Astrocyte of the cerebellum (primary cell): ENCODE data around the gene AZU1.
"Not testable (repeated sequence)": the region's sequence is repeated elsewhere in the genome, so short reads cannot be mapped to it uniquely, and the experiment has no call there.

Experiments used
- DNase-seq: peaks from one replicate; pipeline ENCODE4 v3.0.0-alpha.2; 2011; ENCODE audit warnings: low read depth
- H3K4me3 ChIP-seq: 2 replicates; pipeline ENCODE4 v1.5.1; 2011; ENCODE audit warnings: mild to moderate bottlenecking, low read depth, low read length, moderate library complexity
- in situ Hi-C: cut with HindIII; loops from 2 replicates; pipeline ENCODE4 v1.10.0; 2017; ENCODE audit warnings: low sequenced_read_pairs
- TF ChIP-seq, protein P1 (sequence below): IDR thresholded peaks from 2 replicates; pipeline ENCODE4 v1.5.1; 2012; ENCODE audit warnings: low read length, low read depth, moderate library complexity, mild to moderate bottlenecking; ENCODE audit errors: missing control alignments

Gene AZU1

GRCh38 chr19:829129-829758, 1.6 kb downstream of the AZU1 start:
- TF ChIP-seq, protein P1, sequence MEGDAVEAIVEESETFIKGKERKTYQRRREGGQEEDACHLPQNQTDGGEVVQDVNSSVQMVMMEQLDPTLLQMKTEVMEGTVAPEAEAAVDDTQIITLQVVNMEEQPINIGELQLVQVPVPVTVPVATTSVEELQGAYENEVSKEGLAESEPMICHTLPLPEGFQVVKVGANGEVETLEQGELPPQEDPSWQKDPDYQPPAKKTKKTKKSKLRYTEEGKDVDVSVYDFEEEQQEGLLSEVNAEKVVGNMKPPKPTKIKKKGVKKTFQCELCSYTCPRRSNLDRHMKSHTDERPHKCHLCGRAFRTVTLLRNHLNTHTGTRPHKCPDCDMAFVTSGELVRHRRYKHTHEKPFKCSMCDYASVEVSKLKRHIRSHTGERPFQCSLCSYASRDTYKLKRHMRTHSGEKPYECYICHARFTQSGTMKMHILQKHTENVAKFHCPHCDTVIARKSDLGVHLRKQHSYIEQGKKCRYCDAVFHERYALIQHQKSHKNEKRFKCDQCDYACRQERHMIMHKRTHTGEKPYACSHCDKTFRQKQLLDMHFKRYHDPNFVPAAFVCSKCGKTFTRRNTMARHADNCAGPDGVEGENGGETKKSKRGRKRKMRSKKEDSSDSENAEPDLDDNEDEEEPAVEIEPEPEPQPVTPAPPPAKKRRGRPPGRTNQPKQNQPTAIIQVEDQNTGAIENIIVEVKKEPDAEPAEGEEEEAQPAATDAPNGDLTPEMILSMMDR = no peak
- in situ Hi-C loops = no loop called here
- no peak overlapping the region for H3K4me3 ChIP-seq
- no peak for DNase-seq

DNA sequence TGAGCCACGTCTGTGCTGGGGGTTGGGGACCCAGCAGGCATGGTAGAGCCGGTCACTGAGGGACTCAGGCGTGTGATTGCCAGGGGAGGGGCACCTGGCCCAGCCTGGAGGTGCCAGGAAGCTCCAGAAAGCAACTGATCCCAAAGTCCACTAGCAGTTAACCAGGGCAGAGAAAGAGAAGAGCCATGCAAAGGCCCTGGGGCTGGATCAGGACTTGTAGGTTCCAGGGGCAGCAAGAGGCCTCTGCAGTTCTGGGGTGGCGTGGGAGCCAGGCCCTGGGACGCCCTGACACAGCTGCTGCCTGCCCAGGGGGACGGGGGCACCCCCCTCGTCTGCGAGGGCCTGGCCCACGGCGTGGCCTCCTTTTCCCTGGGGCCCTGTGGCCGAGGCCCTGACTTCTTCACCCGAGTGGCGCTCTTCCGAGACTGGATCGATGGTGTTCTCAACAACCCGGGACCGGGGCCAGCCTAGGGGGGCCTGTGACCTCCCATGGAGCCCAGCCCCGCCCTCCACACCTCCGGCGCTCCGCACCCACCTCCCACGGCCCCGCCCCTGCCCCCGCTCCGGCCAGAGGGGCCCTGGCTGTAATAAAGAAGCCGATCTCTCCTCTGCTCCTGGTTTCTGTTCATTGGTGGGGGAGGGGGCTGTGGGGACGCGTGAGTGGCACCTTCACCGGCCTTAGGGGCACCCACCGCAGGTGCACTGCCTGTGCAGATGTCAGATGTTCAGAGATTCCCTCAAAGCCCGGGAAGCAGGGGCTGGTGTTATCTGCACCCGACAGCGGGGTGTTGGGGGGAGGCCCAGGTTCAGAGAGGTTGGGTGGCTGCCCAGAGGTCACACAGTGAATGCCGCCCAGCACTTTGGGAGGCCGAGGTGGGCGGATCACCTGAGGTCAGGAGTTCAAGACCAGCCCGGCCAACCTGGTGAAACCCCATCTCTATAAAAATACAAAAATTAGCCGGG, 4.1 kb downstream of the AZU1 start:
- no peak overlapping the region for H3K4me3 ChIP-seq
- TF ChIP-seq, protein P1 = no peak
- DNase-seq = no peak
- in situ Hi-C loops = no loop called here

DNA sequence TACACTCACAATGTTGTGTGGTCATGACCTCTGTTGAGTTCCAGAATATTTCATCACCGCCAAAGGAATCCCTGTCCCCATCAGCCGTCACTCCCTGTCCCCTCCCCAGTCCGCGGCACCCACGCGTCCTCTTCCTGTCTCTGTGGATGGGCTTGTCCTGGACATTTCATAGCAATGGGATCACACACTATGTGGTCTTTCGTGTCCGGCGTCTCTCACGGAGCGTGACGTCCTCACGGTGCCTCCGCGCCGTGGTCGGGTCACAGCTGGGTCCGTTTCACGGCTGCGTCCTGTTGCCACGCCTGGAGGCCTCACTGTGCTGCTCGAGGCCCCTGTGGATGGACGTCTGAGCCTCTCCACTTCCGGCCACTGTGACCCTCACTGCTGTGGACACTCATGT, 6.6 kb downstream of the AZU1 start:
- in situ Hi-C loops = no loop called here

DNA sequence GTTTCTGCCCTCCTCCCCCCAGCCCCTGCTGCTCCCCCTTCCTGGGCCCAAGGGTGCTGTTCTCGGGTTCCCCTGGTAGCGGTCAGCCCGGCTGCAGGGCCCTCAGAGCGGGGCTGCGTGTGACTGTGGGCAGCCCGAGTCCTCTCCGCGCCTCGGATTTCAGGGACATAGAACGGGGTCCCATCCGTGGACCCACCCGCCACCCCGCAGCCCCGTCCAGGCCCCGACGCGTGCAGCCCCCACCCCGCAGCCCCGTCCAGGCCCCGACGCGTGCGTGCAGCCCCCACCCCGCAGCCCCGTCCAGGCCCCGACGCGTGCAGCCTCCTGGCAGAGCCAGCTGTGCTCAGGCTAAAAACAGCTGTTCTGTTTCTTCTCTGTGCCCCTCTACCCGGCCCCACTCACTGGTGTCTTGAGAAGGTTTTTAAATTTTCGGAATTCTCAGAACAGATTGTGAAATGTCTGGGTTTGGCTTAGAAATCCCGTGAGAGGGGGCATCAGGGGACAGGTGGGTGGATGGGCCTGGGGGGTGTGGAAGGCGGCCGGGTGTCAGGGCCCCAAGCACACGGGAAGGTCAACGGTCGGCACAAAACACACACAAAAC, 7.7 kb downstream of the AZU1 start:
- TF ChIP-seq, protein P1 = no peak
- no peak overlapping the region for H3K4me3 ChIP-seq
- in situ Hi-C loops = no loop called here
- DNase-seq = no peak

More for the DNA sequence above, 6.6 kb downstream of the AZU1 start:
- H3K4me3 ChIP-seq = no peak overlapping the region
- DNase-seq = no peak
- TF ChIP-seq, protein P1 = no peak

DNA sequence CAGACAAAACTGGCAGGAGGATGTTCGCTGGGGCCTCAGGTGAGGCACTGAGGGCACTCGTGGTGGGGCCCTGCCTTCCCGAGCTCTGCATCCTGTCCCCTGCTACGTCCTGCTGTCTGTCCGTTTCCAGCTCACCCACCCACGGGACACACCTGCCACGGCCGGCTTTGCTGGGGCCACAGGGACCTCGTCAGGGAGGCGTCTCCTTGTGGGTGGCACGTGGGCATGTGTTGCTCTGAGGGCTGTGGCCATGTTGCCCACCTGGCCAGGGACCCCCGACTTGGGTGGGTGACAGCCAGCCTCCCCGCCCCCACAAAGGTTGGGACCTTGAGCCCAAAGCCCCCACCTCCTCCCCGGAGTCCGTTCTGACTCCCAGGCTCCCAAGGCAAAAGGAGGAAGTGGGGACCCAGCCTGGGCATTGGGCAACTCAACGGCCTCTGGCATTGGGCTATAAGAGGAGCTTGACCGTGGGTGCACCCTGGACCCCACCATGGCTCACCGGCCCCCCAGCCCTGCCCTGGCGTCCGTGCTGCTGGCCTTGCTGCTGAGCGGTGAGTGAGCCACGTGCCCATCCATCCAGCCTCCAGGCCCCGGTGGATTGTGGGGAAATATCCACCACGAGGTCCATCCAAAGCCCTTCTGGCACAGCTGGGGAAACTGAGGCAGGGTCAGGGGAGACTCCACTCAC, 13.0 kb downstream of the AZU1 start, which contains the start of gene PRTN3:
TSS of gene PRTN3 (plus strand) at position 481 of the 688 bp plus-strand sequence. CDS start at position 491, 10 bp downstream.
- no peak for DNase-seq
- TF ChIP-seq, protein P1 = no peak
- H3K4me3 ChIP-seq = no peak within 1 kb of the TSS
- in situ Hi-C loops = no loop called here

GRCh38 chr19:842802-843179, 15.2 kb downstream of the AZU1 start:
- DNase-seq, H3K4me3 ChIP-seq, in situ Hi-C loops: not testable (repeated sequence)
